Measurements from ENCODE around the gene OR3A2. TPM values are rescaled to one million over a fixed set of nuclear protein-coding genes. Genes with fewer than 3 reads are reported as not detected.
"Not testable (repeated sequence)": the region's sequence is repeated elsewhere in the genome, so short reads cannot be mapped to it uniquely, and the experiment has no call there.

OR3A2 gene
- total and polyA plus RNA-seq, 8 donors = 0.12 to 0.56 (median 0.40) TPM; not detected in 4

DNA sequence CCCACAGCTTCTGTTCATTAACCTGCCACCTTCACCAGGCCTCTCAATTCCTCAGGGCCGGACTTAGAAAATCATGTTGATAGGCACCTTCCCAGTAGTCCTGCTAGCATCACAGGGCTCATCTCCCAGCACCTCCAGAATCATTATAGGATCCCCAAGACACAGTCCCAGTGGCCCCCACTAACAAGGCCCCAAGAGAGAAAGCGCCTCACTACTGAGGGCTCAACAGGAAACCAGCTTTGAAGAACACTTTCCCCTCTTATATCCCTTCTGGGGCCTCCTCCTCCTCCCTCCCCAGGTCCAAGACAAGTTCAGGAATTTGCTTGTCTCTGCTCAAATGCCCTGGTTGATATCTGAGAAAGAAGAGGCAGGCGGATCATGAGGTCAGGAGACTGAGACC, 25.0 kb upstream of the OR3A2 start, which contains the start of gene OR3A3:
OR3A3 (plus strand) TSS at position 301 of the 400 bp plus-strand sequence.
- H3K27ac ChIP-seq = no peak within 1 kb of the TSS
- DNase-seq (no peak), ATAC-seq (no peak), FAIRE-seq (no peak)
- H3K36me3 ChIP-seq = no peaks in the 10 kb centered on the region
- H3K9me3 ChIP-seq = no peaks in the 10 kb centered on the region
- no peaks in the 10 kb centered on the region for H3K4me1 ChIP-seq
- intact Hi-C loops (cut with DNase I) = no loop called here
- no peaks in the 10 kb centered on the region for H3K27me3 ChIP-seq
- 72 to 73% methylated on average over 3 of the region's 3 CpGs for WGBS, 2 donors
- H3K4me3 ChIP-seq = no peak within 1 kb of the TSS
- TF ChIP-seq, protein P1, sequence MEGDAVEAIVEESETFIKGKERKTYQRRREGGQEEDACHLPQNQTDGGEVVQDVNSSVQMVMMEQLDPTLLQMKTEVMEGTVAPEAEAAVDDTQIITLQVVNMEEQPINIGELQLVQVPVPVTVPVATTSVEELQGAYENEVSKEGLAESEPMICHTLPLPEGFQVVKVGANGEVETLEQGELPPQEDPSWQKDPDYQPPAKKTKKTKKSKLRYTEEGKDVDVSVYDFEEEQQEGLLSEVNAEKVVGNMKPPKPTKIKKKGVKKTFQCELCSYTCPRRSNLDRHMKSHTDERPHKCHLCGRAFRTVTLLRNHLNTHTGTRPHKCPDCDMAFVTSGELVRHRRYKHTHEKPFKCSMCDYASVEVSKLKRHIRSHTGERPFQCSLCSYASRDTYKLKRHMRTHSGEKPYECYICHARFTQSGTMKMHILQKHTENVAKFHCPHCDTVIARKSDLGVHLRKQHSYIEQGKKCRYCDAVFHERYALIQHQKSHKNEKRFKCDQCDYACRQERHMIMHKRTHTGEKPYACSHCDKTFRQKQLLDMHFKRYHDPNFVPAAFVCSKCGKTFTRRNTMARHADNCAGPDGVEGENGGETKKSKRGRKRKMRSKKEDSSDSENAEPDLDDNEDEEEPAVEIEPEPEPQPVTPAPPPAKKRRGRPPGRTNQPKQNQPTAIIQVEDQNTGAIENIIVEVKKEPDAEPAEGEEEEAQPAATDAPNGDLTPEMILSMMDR (IDR thresholded peaks at IDR 0.05) = no peak

DNA sequence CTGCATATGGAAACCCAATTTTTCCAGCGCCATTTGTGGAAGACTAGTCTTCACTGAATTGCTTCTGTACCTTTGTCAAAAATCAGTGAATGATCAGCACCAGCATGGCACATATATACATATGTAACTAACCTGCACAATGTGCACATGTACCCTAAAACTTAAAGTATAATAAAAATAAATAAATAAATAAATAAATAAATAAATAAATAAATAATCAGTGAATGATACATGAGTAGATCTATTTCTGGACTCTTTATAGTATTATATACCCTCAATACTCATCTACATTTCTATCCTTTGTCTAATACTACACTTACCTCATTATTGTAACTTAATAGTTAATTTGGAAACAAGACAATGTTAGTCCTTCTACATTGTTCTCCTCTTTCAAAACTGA, 17.7 kb upstream of the OR3A2 start:
- FAIRE-seq; intact Hi-C loops (cut with DNase I); ATAC-seq; H3K9me3 ChIP-seq; H3K4me1 ChIP-seq; H3K4me3 ChIP-seq; H3K27me3 ChIP-seq; H3K36me3 ChIP-seq; H3K27ac ChIP-seq; DNase-seq: not testable (repeated sequence)
- 65 to 87% methylated on average over 1 of the region's 1 CpG for WGBS, 2 donors

DNA sequence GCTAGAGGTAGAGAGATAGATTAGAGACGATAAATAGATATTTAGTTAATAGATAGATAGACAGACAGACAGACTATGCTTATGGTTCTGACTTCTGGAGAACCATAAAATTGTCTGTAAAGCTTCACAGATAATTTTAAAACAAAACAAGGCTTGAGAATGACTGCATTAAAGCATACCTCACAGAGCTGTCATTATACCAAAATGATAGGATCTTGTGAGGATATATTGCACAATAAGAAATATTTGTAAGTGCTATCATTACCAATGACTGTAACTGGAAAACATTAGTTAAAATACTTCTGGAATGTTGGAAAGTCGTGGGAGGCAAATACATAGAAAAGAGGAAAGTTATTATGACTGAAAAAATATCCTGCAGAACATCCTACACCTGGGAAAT, 15.7 kb upstream of the OR3A2 start:
- intact Hi-C loops (cut with DNase I) = no loop called here
- H3K4me1 ChIP-seq = no peaks in the 10 kb centered on the region
- H3K4me3 ChIP-seq = no peak overlapping the region
- no peaks in the 10 kb centered on the region for H3K36me3 ChIP-seq
- no peaks in the 10 kb centered on the region for H3K9me3 ChIP-seq
- H3K27me3 ChIP-seq = no peaks in the 10 kb centered on the region
- no peak for DNase-seq
- ATAC-seq = no peak
- H3K27ac ChIP-seq = no peak overlapping the region
- WGBS, 2 donors = 30 to 36% methylated on average over 2 of the region's 2 CpGs
- TF ChIP-seq, protein P1 (IDR thresholded peaks at IDR 0.05) = no peak
- no peak for FAIRE-seq

DNA sequence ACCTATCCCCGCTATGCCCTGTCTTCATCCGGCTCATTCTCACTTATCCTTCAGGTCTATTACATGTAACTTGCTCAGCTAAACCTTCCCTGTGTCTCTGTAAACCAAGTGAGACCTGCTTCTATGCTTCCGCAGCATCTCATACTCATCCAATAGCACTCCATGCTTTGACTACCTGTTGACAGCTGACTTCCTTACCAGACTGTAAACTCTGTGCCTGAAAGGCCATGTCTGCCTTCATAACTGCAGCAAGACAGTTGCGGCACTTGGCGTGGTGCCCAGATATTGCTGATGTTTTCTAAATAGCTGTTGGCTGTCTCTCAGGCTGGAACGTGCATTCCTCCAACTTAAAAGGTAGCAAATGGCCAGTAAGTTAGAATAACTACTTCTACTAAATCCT, 13.9 kb upstream of the OR3A2 start:
- TF ChIP-seq, protein P1 (IDR thresholded peaks at IDR 0.05) = no peak
- intact Hi-C loops (cut with DNase I) = no loop called here
- no peaks in the 10 kb centered on the region for H3K27me3 ChIP-seq
- H3K4me1 ChIP-seq = no peaks in the 10 kb centered on the region
- no peaks in the 10 kb centered on the region for H3K9me3 ChIP-seq
- no peak overlapping the region for H3K4me3 ChIP-seq
- H3K27ac ChIP-seq = no peak overlapping the region
- DNase-seq (no peak), ATAC-seq (no peak), FAIRE-seq (no peak)
- 42 to 47% methylated on average over 6 of the region's 6 CpGs for WGBS, 2 donors
- no peaks in the 10 kb centered on the region for H3K36me3 ChIP-seq

DNA sequence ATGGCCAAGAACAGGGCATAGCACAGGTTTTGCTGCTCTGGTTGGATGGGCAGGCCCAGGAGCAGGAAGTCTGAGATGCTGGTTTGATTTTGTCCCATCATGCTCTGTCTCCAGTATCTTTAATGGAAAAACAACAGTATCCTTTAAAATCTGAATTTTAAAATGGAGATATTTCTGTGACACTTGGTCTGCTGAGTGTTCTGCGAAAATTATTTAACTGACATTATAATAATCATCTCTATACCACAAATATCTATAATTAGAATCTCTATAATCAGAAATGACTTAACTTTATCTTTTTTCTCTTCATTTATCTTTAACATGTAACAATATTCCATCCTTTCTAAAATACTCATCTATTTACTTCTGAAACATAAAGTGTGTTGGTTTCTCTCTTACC, 12.2 kb upstream of the OR3A2 start, which contains the start of gene OR1E1:
OR1E1 (minus strand) TSS at position 101 of the 400 bp plus-strand sequence; CDS start at position 101, 0 bp downstream.
- intact Hi-C loops (cut with DNase I) = no loop called here
- no peaks in the 10 kb centered on the region for H3K27me3 ChIP-seq
- H3K4me1 ChIP-seq = no peaks in the 10 kb centered on the region
- H3K36me3 ChIP-seq = no peaks in the 10 kb centered on the region
- no peak for FAIRE-seq
- 80 to 81% methylated on average over 1 of the region's 1 CpG for WGBS, 2 donors
- H3K27ac ChIP-seq = no peak within 1 kb of the TSS
- no peak for ATAC-seq
- DNase-seq = no peak
- TF ChIP-seq, protein P1 (IDR thresholded peaks at IDR 0.05) = no peak
- no peaks in the 10 kb centered on the region for H3K9me3 ChIP-seq
- no peak within 1 kb of the TSS for H3K4me3 ChIP-seq

DNA sequence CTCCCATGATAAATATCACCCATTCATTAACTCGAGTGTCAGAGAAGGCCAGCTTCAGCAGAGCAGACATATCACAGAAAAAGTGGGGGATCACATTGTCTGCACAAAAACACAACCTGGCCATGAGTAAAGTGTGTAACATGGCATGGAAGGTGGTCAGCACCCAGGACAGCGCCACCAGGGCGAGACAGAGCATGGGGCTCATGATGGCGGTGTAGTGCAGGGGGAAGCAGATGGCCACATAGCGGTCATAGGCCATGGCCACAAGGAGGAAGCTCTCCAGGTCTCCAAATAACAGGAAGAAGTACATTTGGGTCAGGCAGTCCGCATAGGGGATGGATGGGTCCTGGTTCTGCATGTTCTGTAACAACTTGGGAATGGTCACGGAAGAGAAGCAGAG, 11.7 kb upstream of the OR3A2 start:
- H3K4me3 ChIP-seq; DNase-seq; H3K4me1 ChIP-seq; H3K27ac ChIP-seq; H3K36me3 ChIP-seq; intact Hi-C loops (cut with DNase I); H3K9me3 ChIP-seq; FAIRE-seq; H3K27me3 ChIP-seq: not testable (repeated sequence)
- WGBS, 2 donors = 34 to 40% methylated on average over 7 of the region's 7 CpGs
- peak in 1 of 4 donors; percentile 27 for ATAC-seq
